HG02981 (cell line): ENCODE data around the gene TBC1D10A.
"Not testable (repeated sequence)": the region's sequence is repeated elsewhere in the genome, so short reads cannot be mapped to it uniquely, and the experiment has no call there.

Experiments used
- ATAC-seq: cut with Tn5 transposase; IDR thresholded peaks from one replicate; pipeline ENCODE4 v1.9.1; 2021; ENCODE audit warnings: mild to moderate bottlenecking, moderate library complexity; ENCODE audit not compliant: unreplicated experiment

TBC1D10A gene

DNA sequence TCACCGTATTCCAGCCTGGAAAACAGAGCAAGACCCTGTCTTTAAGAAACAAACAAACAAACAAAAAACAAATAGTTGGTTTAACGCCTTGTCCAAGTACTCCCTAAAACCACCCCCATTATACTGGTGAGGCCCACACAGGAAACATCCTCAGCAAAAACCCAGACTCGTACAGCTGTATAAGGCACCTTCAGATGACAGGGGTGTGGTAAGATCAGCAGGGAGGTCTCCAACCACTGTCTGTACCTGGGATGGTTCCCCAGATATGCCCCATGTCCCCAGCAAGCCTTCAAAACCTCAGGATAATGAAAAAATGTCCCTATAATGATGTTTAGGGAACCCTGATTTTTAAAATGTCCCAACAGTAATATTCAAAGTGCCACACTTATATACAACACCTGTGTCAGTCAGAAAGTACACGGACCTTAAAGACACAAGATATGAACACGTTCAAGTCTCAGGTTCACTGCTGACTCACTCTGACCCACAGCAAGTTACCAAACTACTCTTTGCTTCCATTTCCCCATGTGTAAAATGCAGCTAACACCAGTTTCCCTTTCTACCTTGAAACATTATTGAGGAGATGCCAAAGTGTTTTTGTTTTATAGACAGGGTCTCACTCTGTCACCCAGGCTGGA is 20.6 kb upstream of the TBC1D10A start:
- no peak for ATAC-seq

DNA sequence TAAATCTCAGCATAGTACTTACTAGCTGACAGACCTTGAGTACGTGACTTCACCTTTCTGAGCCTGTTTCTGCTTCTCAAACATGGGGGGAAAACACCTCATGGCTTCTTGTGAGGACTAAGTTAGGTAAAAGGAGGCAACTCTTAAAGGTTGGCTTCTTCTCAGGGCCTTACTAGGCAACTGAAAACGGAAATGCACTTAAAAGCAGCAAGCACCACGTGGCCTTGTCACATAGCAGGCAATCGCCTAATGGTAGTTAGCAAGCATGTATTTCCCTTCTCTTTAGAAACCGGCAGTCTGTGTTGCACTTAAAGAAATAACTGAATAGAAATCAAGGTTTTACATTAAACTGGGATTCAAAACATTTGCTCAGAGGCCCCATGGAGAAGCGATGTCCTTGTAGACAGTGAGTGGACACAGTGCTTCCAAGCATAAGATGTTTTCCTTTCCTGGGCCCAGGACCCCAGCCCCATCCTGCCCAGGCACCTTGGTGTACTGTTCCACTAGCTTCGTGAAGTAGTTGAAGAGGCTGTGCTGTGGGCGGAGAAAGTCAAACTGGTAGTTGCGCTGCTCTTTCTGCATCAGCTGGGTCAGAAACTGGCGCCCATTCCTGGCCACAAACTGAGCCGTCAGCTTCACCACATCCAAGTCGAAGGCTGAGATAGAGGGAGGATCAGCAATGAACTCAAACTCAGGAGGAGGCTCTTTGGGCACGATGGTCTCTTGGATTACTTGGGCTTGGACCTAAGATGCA is 17.9 kb upstream of the TBC1D10A start:
- no peak for ATAC-seq

DNA sequence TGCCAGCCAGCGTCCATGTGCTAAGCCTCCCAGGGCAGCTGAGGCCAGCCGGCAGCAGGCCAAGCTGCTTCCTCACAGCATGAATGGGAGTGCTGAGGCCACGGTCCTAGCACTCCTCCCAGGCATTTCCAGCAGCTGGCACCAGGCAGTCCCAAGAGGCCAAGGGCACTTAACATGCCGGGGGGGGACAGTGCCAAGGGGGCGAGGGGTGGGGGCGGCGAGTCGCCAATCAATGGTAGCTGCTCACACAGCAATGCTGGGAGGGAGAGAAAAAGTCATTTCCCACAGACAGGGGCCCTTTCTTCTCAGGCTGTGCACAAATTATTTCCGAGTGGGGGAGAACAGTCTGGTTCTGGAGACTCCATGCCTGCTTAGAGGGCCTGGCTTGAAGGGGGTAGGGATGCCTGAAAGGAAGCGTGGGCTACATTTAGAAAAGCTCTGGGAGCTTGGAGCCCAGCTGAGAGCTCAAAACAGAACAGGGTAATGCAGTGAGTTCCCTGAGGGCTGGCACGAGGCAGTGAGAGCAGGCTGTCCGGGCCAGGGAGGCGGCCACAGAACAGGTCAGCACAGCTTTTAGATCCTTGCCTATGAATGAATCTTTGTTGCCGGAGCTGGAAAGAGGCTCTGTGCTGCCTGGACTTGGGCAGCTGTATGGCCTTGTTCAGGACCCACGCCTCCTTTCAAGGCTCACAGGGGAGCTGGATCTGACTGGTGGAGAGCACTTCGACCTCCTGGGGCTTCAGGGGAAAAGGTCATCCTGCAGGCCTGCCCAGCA is 14.4 kb upstream of the TBC1D10A start:
- no peak for ATAC-seq

- no peak for ATAC-seq
Measured at GRCh38 chr22:30338802-30339201, 12.1 kb upstream of the TBC1D10A start.

DNA sequence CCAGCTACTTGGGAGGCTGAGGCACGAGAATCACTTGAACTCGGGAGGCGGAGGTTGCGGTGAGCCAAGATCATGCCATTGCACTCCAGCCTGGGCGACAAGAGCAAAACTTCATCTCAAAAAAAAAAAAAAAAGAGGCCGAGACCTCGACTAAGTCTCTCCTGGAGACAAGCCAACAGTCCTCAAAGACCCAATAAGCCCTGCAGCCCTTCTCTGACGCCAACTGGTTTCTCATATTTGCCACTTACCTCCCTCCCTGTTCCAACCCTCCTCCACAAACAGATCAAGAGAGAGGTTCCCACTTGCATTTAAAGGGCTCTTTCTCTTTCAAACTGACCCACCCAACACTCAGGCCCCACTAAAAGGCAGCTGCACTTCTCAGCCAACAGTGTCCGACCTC is 11.6 kb upstream of the TBC1D10A start:
- not testable (repeated sequence) for ATAC-seq

DNA sequence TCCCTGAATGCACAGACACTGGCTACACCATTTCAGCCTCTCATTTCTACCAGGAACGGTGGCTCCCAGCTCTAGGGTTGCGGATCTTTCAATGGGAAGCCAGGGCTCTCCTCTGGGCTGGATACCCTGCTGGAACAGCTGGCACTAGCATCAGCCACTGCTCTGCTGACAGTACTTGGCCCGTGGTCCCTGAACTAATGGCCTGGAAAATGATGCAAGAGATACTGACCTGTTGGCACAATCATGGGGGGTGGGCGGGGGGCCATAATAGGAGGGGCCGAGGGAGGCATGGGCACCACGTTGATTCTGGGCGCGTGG is 10.7 kb upstream of the TBC1D10A start:
- no peak for ATAC-seq

GRCh38 chr22:30336752-30337460 is 10.2 kb upstream of the TBC1D10A start:
- ATAC-seq, result no peak

DNA sequence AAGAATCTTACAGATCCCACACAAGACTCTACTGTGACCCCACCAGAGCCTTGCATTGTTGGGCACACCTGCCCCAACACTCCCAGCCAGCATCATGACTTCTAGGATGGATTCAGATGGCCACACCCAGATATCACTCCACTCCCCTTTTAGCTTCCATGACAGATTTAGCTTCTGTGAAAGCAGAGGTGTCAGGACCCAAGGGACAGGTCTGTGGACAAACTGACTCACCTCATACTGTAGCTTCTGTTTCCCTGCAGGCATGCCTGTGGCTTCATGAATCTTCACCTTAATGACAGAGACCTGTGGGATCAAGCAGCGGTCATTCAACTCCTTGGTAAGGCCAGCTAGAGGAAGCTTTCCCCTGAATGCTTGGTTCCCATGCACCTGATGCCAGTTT is 8.5 kb upstream of the TBC1D10A start:
- ATAC-seq, result no peak

- no peak for ATAC-seq
Measured at GRCh38 chr22:30334646-30335045, 7.9 kb upstream of the TBC1D10A start.

DNA sequence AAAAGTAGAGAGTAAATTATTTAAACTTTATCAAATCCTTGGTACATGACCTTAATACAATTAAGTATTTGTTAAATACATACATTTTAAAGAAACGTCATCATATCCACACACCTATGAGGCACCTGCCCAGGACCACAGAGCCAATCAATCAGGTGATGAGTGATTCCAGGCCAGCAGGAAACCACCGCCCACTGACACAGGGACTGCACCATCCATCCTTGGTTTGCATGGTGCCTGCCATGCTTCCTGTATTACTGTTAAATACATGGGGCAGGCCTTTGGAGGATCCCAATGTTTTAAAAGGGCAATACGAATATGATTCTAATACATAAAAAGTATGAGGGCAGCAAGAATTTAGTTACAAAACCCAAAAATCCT is 7.0 kb upstream of the TBC1D10A start:
- ATAC-seq, result no peak

DNA sequence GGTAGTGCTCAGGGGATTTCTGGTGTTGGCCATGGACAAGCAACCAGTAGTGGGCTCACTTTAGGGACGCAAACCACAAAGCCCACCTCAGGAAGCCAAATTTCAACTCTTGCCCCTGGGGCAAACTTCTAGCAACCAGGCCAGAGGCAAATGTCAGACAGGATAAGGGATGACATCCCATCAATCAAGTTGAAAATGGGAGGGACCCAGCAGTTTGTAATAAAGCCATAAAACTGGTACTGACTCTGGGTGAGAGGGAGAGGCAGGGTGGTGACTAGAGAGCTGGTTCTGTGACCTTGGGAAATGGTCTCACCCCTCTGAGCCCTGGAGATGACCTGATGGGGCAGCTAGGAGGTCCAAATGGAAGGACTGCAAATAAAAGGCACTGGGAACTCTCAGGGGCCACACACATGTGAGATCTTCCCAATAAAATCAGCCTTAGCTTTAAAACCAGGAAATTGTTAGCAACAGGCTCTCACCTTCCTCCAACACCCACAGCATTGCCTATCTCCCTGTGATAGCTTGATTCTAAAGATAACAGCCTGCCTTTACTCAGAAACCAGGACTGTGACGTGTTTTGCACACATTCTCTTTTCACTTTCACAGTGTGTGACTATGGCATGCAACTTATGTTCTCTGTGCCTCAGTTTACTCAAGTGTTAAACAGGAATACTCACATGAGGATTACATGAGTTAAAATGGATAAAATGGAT is 6.4 kb upstream of the TBC1D10A start:
- no peak for ATAC-seq

- no peak for ATAC-seq
Measured at GRCh38 chr22:30332551-30332950, 5.8 kb upstream of the TBC1D10A start.

- ATAC-seq, result no peak
Measured at GRCh38 chr22:30328466-30329049, 1.8 kb upstream of the TBC1D10A start.

- ATAC-seq, result no peak
Measured at GRCh38 chr22:30327864-30328345, 1.2 kb upstream of the TBC1D10A start.

DNA sequence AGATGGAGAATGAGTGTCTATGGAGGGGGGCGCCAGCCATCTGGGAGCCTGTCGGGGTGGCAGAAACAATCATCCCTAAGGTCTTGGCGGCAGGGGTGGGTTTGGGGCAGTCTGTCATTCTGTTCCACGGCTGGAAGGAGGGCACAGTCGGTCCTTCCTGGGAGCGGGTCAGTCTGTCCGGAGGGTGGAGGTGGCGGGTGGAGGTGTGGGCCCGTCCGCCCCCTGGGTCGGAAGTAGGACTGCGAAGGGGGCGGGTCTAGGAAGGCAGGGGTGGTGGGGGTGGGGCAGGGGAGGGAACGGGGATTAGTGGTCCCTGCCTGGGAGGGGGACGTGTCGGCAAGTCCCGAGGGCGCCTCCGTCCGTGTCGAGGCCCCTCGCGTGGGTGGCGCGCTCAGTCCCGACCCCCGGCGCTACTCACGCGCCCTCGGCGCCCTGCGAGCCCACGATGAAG is 461 bp downstream of the TBC1D10A start:
- peak; percentile 16 for ATAC-seq

DNA sequence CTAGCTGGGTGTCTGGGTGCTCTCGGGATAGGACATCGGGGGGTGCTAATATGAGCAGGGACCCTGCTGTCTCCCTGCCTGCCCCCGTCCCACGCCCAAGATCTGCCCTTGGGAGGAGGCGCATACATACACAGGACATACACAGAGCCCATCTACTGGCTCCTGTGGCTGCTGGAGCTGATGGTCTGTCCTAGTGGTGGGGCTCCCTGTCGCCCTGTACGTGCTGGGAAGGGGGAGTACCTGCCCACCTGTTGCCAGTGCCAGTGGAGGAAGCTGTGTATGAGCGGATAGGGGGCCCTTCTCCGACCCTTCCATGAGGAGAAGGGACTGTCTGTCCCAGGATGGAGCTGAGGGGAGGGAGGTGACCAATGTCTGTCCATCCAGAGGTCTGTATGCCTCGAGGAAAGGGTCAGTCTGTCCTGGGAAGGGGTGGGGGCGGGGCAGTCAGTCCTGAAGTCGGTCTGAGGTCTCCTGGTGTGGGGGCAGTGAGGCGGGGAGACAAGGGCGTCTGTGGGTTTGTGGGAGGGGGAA is 952 bp downstream of the TBC1D10A start:
- no peak for ATAC-seq

DNA sequence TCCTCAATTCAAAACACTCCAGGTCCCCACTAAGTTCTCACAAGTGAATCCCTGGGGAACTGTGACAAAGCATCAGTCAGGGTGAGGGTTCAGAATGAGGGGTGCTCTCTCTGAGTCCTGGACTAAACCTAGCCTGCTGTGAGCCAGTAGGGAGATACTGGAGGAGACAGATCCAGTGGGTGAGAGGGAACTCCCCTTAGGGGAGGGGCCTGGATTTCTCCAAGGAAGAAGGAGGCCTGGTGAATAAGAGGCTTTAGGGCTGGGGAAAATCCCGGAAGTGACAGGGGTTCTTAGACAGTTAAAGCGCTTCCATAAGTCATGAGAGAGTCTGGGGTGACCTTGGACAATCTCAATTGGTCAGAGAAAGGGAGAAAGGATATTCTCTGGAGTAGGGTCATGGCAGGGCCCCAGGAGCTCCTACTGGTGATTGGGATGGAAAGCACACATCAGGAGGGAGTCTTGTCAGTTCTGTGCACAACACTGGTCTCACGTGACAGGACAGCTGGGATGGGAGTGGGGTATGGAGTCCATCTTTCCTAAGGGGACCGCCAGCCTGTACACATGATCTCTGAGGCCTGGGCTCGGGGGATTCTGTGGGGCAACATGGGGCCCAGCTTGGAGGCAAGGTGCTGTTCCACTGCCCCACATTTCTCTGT is 1.5 kb downstream of the TBC1D10A start:
- ATAC-seq, result no peak

DNA sequence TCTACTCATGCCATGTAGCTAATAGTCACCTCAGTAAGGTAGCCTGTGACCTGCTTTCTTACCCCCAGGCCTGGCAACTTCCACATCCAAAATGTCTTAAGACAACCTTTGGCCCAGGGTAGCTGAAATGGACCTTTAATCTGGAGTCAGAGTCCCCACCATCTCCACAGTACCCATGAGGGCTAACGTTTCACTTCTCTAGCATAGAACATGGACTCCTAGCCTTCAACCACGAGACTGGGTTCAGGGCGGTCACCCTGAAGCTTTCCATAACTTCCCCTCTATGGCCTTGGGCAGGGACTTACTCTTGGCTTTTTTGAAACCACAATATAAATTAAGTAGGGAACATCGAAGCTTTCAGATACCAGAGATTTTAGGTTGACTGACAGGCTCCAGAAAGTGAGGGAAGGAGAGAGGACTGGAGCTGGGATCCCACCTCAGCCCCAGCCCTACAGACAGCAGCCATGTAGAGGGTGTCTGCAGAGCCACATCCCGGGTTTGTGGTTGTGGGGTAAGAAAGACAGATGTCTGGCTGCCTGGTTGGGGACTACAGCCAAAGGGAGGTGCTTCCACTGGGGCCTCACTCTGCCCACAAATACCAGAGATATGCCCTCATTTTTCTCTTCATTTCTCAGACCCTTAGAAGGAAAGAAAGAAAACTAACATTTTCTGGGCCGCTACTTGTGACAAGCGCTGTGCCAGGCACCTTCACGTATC is 2.6 kb downstream of the TBC1D10A start:
- no peak for ATAC-seq

DNA sequence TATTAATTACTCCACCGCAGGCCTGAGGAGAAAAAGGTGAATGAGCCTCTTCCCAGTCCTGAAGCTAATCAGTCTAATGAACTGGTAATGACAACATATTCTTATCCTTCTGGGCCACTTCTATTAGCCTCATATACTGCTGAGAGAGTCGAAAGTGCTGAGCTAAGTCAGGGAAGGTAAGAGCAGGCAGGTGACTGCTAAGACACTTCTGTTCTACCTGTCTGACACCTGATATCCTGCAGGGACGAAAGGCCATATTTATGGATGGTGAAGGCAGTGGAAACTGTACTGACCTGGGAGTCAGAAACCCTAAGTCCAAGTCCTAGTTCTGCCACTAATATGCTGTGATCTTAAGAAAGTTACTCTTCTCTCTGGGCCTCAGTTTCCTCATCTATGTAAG is 3.5 kb downstream of the TBC1D10A start:
- ATAC-seq, result no peak
